Neural cell (in vitro differentiated cells): ENCODE measurements around the gene CNTD1.

Source experiments
- EP300 ChIP-seq: fragments of 450-650 bp; conservative IDR thresholded peaks from 2 replicates; pipeline ENCODE4 v1.6.1; 2014; ENCODE audit warnings: antibody characterized with exemption, mild to moderate bottlenecking, moderate library complexity; ENCODE audit not compliant: poor library complexity, severe bottlenecking
- EZH2 ChIP-seq: fragments of 200-600, 300-800 bp; shearing (Covaris generic), sonication (generic); IDR thresholded peaks from 2 replicates; pipeline ENCODE4 v1.6.1; 2014; ENCODE audit warnings: antibody characterized with exemption, low read length, borderline replicate concordance, mild to moderate bottlenecking; ENCODE audit not compliant: insufficient read depth, poor library complexity, severe bottlenecking
- MXI1 ChIP-seq: fragments of 450-650 bp; conservative IDR thresholded peaks from 2 replicates; pipeline ENCODE4 v1.6.1; 2014; ENCODE audit warnings: antibody characterized with exemption, mild to moderate bottlenecking; ENCODE audit not compliant: poor library complexity, severe bottlenecking
- POLR2AphosphoS5 ChIP-seq: IDR thresholded peaks from 2 replicates; pipeline ENCODE4 v1.6.1; 2012
- SMC3 ChIP-seq: fragments of 450-650 bp; conservative IDR thresholded peaks from 2 replicates; pipeline ENCODE4 v1.6.1; 2014; ENCODE audit warnings: antibody characterized with exemption, mild to moderate bottlenecking, moderate library complexity; ENCODE audit not compliant: poor library complexity
- TAF1 ChIP-seq: IDR thresholded peaks from 2 replicates; pipeline ENCODE4 v1.6.1; 2012; ENCODE audit warnings: low read depth
- TF ChIP-seq, protein P1 (sequence below): fragments of 450-650 bp; IDR thresholded peaks from 2 replicates; pipeline ENCODE4 v1.5.1; 2014; ENCODE audit warnings: antibody characterized with exemption, mild to moderate bottlenecking, moderate library complexity; ENCODE audit not compliant: poor library complexity, severe bottlenecking
- TF ChIP-seq, protein P2 (sequence below): IDR thresholded peaks from 2 replicates; pipeline ENCODE4 v1.6.1; 2012; ENCODE audit warnings: borderline replicate concordance

DNA sequence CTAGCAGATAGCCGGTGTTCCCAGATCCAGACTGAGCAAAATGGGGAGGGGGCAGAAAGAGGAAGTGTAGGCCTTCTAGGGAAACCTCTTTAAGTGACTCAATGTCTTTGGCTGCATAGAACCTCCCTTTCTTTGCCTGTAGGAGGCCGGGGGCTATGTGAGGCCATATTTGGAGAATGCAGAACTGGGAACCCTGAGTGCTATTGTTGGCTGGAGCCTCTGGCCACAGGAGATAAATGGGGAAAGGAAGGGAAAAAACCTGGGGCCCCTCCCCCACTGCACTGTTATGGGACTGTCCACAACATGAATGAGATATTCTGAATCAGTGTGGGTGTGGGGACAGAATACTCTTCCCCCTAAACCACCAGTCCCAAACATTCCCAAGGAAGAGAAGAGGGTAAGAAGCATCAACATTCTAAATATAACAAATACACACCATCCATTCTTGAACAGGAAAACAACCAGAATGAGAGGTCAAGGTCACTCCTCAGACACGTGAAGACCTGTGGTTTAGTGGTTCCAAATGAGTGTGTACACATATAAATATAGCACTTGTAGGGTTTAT is 23.0 kb upstream of the CNTD1 start:
- TF ChIP-seq POLR2AphosphoS5 (no peak), EP300 (no peak), EZH2 (no peak), TAF1 (no peak), MXI1 (no peak), SMC3 (no peak)
- TF ChIP-seq, protein P1, sequence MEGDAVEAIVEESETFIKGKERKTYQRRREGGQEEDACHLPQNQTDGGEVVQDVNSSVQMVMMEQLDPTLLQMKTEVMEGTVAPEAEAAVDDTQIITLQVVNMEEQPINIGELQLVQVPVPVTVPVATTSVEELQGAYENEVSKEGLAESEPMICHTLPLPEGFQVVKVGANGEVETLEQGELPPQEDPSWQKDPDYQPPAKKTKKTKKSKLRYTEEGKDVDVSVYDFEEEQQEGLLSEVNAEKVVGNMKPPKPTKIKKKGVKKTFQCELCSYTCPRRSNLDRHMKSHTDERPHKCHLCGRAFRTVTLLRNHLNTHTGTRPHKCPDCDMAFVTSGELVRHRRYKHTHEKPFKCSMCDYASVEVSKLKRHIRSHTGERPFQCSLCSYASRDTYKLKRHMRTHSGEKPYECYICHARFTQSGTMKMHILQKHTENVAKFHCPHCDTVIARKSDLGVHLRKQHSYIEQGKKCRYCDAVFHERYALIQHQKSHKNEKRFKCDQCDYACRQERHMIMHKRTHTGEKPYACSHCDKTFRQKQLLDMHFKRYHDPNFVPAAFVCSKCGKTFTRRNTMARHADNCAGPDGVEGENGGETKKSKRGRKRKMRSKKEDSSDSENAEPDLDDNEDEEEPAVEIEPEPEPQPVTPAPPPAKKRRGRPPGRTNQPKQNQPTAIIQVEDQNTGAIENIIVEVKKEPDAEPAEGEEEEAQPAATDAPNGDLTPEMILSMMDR = no peak
- TF ChIP-seq, protein P2, sequence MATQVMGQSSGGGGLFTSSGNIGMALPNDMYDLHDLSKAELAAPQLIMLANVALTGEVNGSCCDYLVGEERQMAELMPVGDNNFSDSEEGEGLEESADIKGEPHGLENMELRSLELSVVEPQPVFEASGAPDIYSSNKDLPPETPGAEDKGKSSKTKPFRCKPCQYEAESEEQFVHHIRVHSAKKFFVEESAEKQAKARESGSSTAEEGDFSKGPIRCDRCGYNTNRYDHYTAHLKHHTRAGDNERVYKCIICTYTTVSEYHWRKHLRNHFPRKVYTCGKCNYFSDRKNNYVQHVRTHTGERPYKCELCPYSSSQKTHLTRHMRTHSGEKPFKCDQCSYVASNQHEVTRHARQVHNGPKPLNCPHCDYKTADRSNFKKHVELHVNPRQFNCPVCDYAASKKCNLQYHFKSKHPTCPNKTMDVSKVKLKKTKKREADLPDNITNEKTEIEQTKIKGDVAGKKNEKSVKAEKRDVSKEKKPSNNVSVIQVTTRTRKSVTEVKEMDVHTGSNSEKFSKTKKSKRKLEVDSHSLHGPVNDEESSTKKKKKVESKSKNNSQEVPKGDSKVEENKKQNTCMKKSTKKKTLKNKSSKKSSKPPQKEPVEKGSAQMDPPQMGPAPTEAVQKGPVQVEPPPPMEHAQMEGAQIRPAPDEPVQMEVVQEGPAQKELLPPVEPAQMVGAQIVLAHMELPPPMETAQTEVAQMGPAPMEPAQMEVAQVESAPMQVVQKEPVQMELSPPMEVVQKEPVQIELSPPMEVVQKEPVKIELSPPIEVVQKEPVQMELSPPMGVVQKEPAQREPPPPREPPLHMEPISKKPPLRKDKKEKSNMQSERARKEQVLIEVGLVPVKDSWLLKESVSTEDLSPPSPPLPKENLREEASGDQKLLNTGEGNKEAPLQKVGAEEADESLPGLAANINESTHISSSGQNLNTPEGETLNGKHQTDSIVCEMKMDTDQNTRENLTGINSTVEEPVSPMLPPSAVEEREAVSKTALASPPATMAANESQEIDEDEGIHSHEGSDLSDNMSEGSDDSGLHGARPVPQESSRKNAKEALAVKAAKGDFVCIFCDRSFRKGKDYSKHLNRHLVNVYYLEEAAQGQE = no peak
